Stimulated activated CD8-positive, alpha-beta memory T cell treated with anti-CD3 and anti-CD28 coated beads, Interleukin-12 subunit alpha, Interleukin-12 subunit beta, amount 100 ng/mL, for 4 hours (primary cell): ENCODE data around the gene BIRC7.
"Not testable (repeated sequence)": the region's sequence is repeated elsewhere in the genome, so short reads cannot be mapped to it uniquely, and the experiment has no call there.

Source experiments
- DNase-seq: peaks from one replicate; pipeline ENCODE4 v3.0.0-alpha.2; 2020; ENCODE audit warnings: low read depth

Gene BIRC7

GRCh38 chr20:63208346-63208909 is 27.3 kb upstream of the BIRC7 start:
- DNase-seq = no peak

- no peak for DNase-seq
Measured at GRCh38 chr20:63210011-63210605, 25.6 kb upstream of the BIRC7 start.

GRCh38 chr20:63212393-63212730 is 23.3 kb upstream of the BIRC7 start:
- no peak for DNase-seq

DNA sequence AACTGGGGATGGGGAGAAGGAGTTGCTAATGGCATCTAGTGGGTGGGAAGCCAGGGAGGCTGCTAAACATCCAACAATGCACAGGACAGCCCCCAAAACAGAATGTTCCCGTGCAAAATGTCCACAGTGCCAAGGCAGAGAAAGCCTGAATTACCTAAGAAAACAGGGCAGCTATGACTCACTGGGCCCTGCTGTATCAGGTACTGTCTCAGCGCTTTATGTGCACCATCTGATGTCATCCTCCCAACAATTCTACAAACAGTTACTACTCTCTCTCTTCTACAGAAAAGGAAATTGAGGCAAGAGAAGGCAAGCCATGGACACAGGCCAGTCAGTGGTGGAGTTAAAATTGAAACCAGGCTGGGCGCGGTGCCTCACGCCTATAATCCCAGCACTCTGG is 22.9 kb upstream of the BIRC7 start:
- no peak for DNase-seq

- DNase-seq = no peak
Measured at GRCh38 chr20:63214514-63214913, 21.2 kb upstream of the BIRC7 start.

DNA sequence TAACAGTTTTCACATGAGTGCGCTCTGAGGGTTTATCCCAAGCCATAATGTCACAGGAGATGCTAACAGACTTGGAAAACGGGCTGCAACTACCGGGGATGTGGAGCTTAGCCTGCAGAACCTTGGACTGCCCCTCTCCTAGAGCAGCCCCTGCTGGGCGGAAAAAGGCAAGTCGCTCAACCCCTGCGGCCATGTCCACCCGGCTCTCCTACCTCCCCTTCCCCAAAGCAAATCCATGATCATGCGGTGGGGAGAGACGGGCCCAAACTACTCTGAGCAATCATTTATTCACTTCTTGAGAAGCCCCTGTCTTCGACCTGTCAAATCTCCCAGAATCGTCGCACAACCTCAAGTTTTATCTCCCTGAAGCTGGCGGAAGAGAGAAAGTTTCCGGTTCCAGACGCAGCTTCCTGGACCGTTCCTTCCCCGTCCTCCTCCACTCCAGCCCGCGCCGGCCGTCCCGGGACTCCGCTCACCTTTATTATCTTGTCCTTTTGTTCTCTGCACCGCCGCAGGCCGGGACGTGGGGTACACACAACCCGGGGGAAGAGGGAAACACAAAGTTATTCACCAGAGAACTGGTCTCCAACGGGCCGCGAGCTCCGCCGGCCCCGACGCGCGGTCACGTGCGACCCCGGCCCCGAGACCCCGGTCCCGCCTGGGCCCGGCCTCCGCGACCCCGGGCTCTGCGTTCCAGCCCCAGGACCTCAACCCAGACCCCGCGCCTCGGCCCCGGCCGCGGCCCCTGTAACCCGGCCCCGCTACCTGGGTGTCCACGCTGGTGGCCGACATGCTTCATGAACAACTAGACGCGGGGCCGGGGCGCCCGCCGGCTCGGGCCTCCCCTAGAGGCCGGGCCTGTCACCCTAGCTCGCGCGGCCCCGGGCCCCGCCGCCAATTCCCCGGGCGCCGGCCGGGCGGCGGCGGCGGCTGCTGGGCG is 20.3 kb upstream of the BIRC7 start:
- DNase-seq = no peak

DNA sequence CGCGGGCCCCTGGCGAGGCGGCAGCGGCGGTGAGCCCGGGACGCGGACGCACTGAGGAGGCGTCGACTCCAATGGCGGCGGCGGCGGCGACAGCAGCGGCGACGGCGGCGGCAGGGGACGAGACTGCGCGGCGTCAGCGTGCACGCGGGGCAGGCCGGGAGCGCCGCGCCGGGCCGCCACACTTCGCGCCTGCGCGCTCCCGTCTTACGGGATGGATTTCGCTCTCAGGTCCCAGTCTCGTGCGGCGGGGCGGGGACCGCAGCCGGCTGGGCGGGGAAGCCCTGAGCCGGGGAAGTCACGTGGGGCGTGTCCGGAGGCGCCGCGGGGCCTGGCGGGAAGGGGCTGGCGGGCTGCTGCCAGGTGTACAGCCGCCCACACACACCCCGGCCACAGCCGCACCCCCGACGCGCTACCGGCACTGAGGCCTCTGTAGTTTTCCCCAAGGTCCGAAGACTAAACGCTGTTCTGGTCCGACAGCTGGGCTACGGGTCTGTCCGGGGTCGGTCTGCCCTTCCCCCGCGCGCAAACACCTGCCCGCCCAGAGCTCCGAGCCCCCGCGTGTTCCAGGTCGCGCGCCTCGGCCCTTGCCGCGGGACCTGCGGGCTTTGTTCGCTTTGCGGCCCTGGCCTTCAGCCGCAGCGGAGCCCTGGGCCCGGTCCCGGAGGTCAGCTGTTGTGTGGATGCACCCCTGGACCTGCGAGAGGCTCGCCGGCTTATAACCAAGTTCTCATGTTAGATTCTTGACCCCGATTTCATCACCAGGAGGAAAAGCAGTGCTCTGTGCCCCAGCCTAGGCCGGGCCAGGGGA is 19.5 kb upstream of the BIRC7 start, which contains the start of gene YTHDF1:
YTHDF1 (minus strand) TSS at position 91 of the 808 bp plus-strand sequence. CDS start 239 bp downstream, outside the sequence.
- DNase-seq = peak; percentile 96

DNA sequence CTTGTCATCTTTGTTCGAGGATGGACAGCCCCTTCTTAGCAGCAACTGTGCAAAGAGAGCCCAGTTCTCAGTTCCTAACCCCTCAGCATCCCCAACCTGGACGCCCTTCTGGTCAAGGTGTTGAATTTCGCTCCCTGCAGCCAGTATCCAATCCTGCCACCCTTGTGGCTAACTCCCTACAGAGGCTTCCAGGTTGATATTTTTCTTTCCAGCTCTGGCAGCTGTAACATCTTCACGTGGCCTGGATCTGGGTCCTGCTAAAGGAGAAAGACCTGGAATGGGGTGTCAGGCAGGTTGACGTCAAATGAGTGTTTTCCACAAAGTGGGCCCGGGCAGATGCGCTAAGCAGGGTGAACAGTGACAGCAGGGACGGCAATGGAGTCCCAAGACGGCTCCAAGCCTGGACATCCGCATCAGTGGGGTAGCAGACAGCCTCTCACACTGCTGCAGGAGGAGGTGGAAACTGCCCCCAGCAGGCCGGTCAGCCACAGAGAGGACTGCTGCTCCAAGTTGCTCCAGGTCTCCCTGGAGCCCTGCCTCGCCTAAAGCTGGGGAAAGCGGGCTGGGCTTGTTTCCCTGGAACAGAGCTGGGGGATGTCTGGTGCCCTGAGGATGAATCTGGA is 18.7 kb upstream of the BIRC7 start:
- DNase-seq = no peak

GRCh38 chr20:63217706-63218105 is 18.0 kb upstream of the BIRC7 start:
- no peak for DNase-seq

- DNase-seq = no peak
Measured at GRCh38 chr20:63218701-63219446, 16.8 kb upstream of the BIRC7 start.

- DNase-seq = no peak
Measured at GRCh38 chr20:63219447-63219821, 16.3 kb upstream of the BIRC7 start.

DNA sequence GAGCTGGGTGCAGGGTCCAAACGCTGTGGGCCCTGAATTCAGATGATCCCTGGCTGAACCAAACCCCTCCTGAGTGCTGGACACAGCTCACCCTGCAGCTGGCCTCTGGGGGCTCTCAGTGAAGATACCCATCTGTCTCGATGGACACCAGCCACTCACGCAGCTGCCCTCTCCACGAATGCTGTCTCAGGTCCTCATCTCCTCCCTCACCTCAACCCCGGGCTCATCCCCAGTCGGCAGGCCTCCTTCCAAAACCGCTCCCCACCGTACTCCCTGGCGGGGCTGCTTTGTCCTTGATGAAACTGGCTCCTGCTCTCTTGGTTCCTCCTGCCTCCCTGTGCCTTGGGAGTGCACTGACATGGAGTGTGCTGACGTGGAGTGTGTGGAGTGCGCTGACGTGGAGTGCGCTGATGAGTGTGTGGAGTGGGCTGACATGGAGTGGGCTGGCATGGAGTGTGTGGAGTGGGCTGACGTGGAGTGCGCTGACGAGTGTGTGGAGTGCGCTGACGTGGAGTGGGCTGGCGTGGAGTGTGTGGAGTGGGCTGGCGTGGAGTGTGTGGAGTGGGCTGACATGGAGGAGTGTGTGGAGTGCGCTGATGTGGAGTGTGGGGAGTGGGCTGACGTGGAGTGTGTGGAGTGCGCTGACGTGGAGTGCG is 15.7 kb upstream of the BIRC7 start:
- DNase-seq = no peak

DNA sequence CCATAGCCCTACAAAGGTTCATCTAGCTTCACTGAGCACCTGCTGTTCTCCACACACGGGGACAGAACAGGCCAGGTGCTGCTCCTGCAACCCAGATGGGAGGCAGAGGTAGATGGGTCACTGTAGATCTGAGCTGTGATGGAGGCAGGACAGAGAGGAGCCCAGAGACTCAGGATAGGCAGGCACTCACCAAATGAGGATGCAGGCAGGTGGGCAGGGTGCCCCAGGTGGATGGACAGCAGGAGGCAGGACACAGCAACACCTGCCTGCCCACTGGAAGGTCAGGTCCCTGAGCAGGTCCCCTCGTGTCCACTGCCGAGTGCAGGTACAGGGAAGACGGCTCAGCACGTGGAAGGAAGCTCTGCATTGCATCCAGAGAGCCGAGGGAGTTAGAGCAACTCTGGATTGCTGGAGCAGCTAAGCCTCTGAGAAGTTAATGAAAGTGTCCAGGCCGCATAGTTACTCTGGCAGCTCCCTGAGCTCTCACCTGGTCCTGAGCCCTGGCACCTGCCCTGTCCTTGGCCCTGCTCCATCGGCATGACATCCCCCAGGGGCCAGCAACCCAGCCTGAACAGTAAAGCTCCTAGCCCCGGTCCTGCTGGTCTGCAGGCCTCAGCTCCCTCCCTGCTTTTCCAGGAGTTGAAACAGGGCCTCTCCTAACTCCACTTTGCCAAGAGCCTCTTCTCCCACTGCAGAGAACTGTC is 14.9 kb upstream of the BIRC7 start:
- no peak for DNase-seq

DNA sequence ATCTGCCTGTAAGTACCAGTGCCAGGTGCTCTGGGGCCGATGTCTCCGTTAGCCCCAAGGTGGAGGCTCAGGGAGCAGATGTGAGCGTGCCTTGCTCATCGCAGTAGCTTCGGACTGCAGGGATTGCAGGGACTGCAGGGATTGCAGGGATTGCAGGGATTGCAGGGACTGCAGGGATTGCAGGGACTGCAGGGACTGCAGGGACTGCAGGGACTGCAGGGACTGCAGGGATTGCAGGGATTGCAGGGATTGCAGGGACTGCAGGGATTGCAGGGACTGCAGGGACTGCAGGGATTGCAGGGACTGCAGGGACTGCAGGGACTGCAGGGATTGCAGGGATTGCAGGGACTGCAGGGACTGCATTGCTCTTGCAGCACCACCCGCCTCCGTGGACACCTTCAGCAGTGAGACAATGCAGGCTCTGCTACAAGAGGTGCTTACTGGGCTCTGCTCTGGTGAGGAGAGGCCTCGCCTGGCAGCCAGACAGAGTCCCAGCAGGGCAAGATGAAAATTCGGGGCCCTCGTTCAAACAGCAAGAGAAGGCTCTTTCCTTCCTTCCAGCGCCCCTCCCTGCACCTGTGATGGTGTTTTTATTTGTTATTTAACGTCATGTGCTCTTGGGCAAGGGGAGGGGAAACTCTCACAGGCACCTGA is 14.2 kb upstream of the BIRC7 start:
- DNase-seq = not testable (repeated sequence)

GRCh38 chr20:63222541-63222940 is 13.2 kb upstream of the BIRC7 start:
- DNase-seq = no peak

DNA sequence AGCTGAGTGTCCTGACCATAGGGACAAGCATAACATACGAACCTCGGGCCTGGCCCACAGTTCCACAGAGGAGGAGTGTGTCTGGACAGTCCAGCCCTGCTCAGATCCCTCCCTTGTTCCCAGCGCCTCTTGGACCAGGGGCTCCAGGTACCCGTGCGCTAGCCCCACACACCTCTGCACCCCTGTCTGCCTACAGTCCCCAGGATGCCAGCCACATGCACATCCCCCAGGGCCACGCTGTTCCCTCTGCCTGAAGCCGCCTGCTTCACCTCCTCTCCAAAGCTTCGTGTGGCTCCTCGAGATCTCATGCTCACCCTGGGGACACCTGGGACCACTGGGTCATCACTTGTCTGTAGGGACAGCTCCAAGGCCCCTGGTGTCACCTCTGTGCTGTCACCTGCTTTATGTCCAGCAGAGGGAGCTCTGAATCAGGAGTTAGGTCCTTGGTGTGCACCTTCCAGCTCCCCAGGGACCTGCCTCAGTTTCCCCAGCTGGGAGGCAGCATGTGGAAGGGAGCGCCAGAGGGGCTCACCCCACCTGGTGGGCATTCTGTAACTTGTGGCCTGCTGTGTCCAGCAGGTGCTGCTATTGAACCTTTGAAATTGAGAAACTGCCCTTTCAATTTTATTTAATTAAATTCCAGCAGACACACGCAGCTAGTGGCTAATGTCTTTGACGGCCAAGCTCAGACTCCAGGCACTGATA is 12.4 kb upstream of the BIRC7 start:
- DNase-seq = no peak

DNA sequence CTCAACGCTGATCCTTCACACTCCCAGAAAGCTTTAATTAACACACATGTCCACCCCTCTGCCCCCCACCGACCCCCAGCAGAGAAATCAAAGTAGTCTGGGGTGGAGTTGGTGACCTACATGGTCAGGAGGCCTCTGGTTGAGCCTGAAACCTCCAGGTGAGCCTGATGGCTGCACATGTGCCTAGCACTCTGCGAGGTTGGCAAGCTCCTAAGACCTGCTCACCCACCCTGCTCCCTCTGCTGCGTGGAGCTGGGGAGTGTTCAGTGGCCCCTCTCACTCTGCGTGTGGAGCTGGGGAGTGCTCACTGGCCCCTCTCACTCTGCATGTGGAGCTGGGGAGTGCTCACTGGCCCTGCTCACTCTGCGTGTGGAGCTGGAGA is 11.9 kb upstream of the BIRC7 start:
- no peak for DNase-seq

DNA sequence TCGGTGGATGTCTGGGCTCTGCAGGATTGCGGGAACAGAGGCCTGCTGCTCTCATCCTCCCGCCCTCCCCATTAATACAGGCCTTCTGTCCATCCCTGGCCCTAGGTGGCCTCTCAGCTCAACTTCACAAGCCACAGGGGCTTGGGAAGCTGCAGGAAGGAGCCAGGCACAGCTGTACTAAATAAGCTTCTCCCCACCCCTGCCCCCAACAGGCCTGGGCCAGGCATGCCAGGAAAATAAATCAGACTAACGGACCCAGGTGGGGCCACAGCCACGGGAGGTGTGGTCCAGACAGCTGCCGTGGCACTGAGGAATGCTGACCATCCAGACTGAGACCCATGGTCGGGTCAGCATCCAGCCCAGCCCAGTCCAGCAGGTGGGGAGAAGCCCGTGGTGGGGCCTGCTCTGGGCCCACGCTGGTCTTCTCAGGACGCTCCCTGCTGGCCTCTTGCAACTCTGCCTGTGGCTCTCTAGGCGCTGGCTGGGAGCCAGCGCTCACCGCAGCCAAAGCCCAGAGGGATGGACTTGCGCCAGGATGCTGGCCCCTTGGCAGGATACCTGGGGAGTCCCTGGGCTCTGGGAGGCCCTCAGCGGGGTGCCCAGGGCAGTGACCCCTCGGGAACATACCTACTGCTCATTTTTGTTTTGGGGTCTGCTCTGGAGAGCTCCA is 11.2 kb upstream of the BIRC7 start:
- DNase-seq = no peak
